A549 (cell line): ENCODE measurements around the gene TNIK.

Experiments
- GATA3 ChIP-seq: IDR thresholded peaks from 2 replicates; pipeline ENCODE4 v1.6.1; 2012; ENCODE audit warnings: borderline replicate concordance
- POLR2A ChIP-seq: IDR thresholded peaks from 2 replicates; pipeline ENCODE4 v1.6.1; 2012; ENCODE audit warnings: mild to moderate bottlenecking, low read length
- RFX5 ChIP-seq: fragments of 450-650 bp; IDR thresholded peaks from 2 replicates; pipeline ENCODE4 v1.7.1; 2014; ENCODE audit warnings: antibody characterized with exemption, mild to moderate bottlenecking, moderate library complexity
- TF ChIP-seq, protein P1 (sequence below): fragments of >200 bp; sonication (Bioruptor Twin); formaldehyde crosslinking; IDR thresholded peaks from 3 replicates; pipeline ENCODE4 v1.5.1; 2016

DNA sequence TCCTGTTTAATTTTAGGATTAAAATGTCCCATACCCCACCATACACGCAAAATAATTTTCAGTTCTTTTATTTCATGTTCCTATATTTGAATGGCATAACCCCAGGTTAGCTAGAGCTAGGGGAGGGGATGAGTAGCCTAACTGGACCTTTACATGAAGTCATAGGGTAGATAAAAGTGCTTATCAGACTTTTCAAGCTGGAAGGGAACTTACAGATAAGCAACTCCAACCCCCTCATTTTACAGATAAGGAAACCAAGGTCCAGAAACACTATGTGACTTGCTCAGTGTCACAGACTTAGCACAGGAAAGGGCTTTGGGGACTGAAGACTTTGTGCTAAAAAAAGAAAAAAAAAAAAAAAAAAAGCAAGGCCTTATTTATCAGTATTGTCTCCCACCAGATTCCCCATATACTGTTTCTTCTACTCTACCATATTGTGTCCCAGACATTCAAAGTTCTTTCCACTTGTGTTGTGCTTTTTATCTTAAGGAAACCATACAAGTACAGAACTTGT is 10.6 kb upstream of the TNIK start:
- TF ChIP-seq GATA3 (no peak), RFX5 (no peak), POLR2A (no peak)
- TF ChIP-seq, protein P1, sequence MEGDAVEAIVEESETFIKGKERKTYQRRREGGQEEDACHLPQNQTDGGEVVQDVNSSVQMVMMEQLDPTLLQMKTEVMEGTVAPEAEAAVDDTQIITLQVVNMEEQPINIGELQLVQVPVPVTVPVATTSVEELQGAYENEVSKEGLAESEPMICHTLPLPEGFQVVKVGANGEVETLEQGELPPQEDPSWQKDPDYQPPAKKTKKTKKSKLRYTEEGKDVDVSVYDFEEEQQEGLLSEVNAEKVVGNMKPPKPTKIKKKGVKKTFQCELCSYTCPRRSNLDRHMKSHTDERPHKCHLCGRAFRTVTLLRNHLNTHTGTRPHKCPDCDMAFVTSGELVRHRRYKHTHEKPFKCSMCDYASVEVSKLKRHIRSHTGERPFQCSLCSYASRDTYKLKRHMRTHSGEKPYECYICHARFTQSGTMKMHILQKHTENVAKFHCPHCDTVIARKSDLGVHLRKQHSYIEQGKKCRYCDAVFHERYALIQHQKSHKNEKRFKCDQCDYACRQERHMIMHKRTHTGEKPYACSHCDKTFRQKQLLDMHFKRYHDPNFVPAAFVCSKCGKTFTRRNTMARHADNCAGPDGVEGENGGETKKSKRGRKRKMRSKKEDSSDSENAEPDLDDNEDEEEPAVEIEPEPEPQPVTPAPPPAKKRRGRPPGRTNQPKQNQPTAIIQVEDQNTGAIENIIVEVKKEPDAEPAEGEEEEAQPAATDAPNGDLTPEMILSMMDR, result no peak
